Upper lobe of left lung (tissue), 4 donors: Measurements from ENCODE around the gene ATP6V0E1.

ENCODE experiments used
- EP300 ChIP-seq, 4 donors: sonication (generic); formaldehyde crosslinking; IDR thresholded peaks; one replicate each; pipeline ENCODE4 v1.5.1; 2017; ENCODE audit warnings: antibody characterized with exemption in 4 of 4, control low read depth in 2 of 4
- POLR2A ChIP-seq, 4 donors: fragments of 450-650 bp; IDR thresholded peaks; one replicate each; pipeline ENCODE4 v1.5.1; 2016 to 2017; ENCODE audit warnings: antibody characterized with exemption in 4 of 4, mild to moderate bottlenecking in 2 of 4
- TF ChIP-seq, protein P1 (sequence below), 6 experiments: fragments of 450-650 bp in 4 of 6; fragments of 200-600 bp in 2 of 6; sonication (generic) in 2 of 6; IDR thresholded peaks; one replicate each; pipeline ENCODE4 v1.5.1; 2016 to 2019; ENCODE audit warnings: antibody characterized with exemption in 6 of 6

DNA sequence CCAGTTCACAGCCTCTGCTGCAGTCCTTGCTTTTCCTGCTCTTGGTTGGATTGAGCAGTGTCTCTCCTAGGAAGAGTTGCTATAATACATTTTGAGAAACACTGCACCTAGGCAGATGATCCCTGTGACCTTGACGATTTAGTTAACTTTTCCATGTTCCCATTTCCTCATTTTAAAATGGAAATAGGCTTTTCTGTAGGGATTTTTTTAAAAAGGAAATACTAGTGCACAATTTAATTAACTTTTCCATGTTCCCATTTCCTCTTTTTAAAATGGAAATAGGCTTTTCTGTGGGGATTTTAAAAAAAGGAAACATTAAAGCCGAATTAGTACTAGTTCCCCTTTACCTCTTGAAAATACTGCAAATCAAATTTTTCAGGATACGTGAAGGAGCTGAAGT, 4.7 kb downstream of the ATP6V0E1 start:
- TF ChIP-seq POLR2A (IDR thresholded peaks at IDR 0.05) = no peak
- TF ChIP-seq, protein P1, sequence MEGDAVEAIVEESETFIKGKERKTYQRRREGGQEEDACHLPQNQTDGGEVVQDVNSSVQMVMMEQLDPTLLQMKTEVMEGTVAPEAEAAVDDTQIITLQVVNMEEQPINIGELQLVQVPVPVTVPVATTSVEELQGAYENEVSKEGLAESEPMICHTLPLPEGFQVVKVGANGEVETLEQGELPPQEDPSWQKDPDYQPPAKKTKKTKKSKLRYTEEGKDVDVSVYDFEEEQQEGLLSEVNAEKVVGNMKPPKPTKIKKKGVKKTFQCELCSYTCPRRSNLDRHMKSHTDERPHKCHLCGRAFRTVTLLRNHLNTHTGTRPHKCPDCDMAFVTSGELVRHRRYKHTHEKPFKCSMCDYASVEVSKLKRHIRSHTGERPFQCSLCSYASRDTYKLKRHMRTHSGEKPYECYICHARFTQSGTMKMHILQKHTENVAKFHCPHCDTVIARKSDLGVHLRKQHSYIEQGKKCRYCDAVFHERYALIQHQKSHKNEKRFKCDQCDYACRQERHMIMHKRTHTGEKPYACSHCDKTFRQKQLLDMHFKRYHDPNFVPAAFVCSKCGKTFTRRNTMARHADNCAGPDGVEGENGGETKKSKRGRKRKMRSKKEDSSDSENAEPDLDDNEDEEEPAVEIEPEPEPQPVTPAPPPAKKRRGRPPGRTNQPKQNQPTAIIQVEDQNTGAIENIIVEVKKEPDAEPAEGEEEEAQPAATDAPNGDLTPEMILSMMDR (IDR thresholded peaks at IDR 0.05) = no peak
- TF ChIP-seq EP300 (IDR thresholded peaks at IDR 0.05) = no peak
